HepG2 (cell line): Measurements from ENCODE around the gene MAN1C1. TPM values are rescaled to one million over a fixed set of nuclear protein-coding genes. Genes with fewer than 3 reads are reported as not detected.

Experiments
- ATAC-seq: fragments of 200-7000 bp; cut with Tn5 transposase; 3 replicates; pipeline ENCODE4 v1.9.1; 2020; ENCODE audit warnings: mild to moderate bottlenecking, moderate library complexity
- BruUV-seq: library from RNA; stranded (reverse); fragments of 400-500 nt; replicated peaks from 2 replicates; lab custom pipeline; 2021; lab: Mats Ljungman, UMichigan
- CTCF ChIA-PET: fragments of 300-600 bp; formaldehyde crosslinking; extraction: SDS; loops from one replicate; lab custom pipeline; 2021; ENCODE audit warnings: low total read pairs, inconsistent platforms, low intra/inter-chr PET ratio; lab: Yijun Ruan, JAX
- POLR2A ChIA-PET: fragments of 350-600 bp; sonication (Branson Sonifier 250); formaldehyde crosslinking; loops from one replicate; lab custom pipeline; 2020; ENCODE audit warnings: antibody characterized with exemption, inconsistent platforms; lab: Yijun Ruan, JAX
- DNase-seq: peaks from one replicate; pipeline ENCODE4 v3.0.0-alpha.2; 2015; ENCODE audit warnings: low spot score
- FAIRE-seq: peaks from 3 replicates; lab custom pipeline; 2011; peaks lifted over from hg19 to GRCh38; lab: Jason Lieb, UNC
- H2AFZ ChIP-seq: one replicate; pipeline ENCODE4 v1.6.1; 2011; ENCODE audit warnings: low read length, inconsistent platforms
- H3K27ac ChIP-seq: fragments of 300-600 bp; 3 replicates; pipeline ENCODE4 v1.8.0; 2011; ENCODE audit warnings: mixed run types, mild to moderate bottlenecking, mixed read lengths, low read length, inconsistent platforms; ENCODE audit not compliant: insufficient read depth; ENCODE audit errors: extremely low read length
- H3K27me3 ChIP-seq, 2 experiments: fragments of 200-600 bp in 1 of 2; 2 replicates in 1 of 2; 3 replicates in 1 of 2; pipeline versions ENCODE4 v1.6.0 to v1.8.0; 2011; ENCODE audit warnings: low read length in 2 of 2, mild to moderate bottlenecking in 2 of 2, moderate library complexity in 2 of 2, inconsistent platforms in 1 of 2; ENCODE audit not compliant: insufficient read depth in 2 of 2, control insufficient read depth in 1 of 2
- H3K36me3 ChIP-seq, 2 experiments: fragments of 200-600 bp in 1 of 2; replicated peaks in 1 of 2; 2 replicates in 1 of 2; 3 replicates in 1 of 2; pipeline versions ENCODE4 v1.5.1 to v1.8.0; 2011; ENCODE audit warnings: low read length in 2 of 2, inconsistent platforms in 1 of 2; ENCODE audit not compliant: insufficient read depth in 2 of 2, control insufficient read depth in 1 of 2
- H3K4me1 ChIP-seq: 2 replicates; pipeline ENCODE4 v1.5.1; 2012; ENCODE audit warnings: low read length, inconsistent platforms; ENCODE audit not compliant: insufficient read depth
- H3K4me2 ChIP-seq: 2 replicates; pipeline ENCODE4 v1.6.0; 2011; ENCODE audit warnings: low read depth, low read length, inconsistent platforms
- H3K4me3 ChIP-seq, 3 experiments: fragments of 200-600 bp in 1 of 3; sonication (generic), shearing (Covaris generic) in 1 of 3; replicated peaks in 1 of 3; 2 replicates each; pipeline ENCODE4 v1.5.1; 2011 to 2016; ENCODE audit warnings: low read length in 3 of 3, inconsistent platforms in 2 of 3, low read depth in 2 of 3, mild to moderate bottlenecking in 2 of 3, control low read depth in 1 of 3, mixed read lengths in 1 of 3; ENCODE audit not compliant: insufficient read depth in 1 of 3
- H3K79me2 ChIP-seq: one replicate; pipeline ENCODE4 v1.6.1; 2011; ENCODE audit warnings: low read length, inconsistent platforms; ENCODE audit not compliant: insufficient read depth
- H3K9ac ChIP-seq: 2 replicates; pipeline ENCODE4 v1.6.0; 2011; ENCODE audit warnings: mild to moderate bottlenecking, low read depth, low read length, inconsistent platforms; ENCODE audit not compliant: insufficient read depth
- H3K9me3 ChIP-seq: 2 replicates; pipeline ENCODE4 v1.5.1; 2012; ENCODE audit warnings: mild to moderate bottlenecking, low read length
- H4K20me1 ChIP-seq: 2 replicates; pipeline ENCODE4 v1.6.0; 2011; ENCODE audit warnings: inconsistent platforms, mild to moderate bottlenecking, low read length, moderate library complexity; ENCODE audit not compliant: insufficient read depth
- CENPX ChIP-seq: sonication (generic); formaldehyde crosslinking; IDR thresholded peaks from 2 replicates; pipeline ENCODE4 v1.9.0; 2021; ENCODE audit warnings: mild to moderate bottlenecking, missing genetic modification reagents, moderate library complexity
- CHD4 ChIP-seq: fragments of 200-600 bp; sonication (generic); IDR thresholded peaks from 2 replicates; pipeline ENCODE4 v1.7.0; 2017; ENCODE audit warnings: mild to moderate bottlenecking, low read length, borderline replicate concordance
- FOXP1 ChIP-seq, 2 experiments: fragments of 450-650 bp in 1 of 2; IDR thresholded peaks; 2 replicates each; pipeline ENCODE4 v1.6.1; 2017 to 2018; ENCODE audit warnings: antibody characterized with exemption in 1 of 2
- MNT ChIP-seq: fragments of 450-650 bp; IDR thresholded peaks from 2 replicates; pipeline ENCODE4 v1.6.1; 2016
- NFKB2 ChIP-seq: sonication (generic); formaldehyde crosslinking; IDR thresholded peaks from 2 replicates; pipeline ENCODE4 v1.4.0; 2020; ENCODE audit warnings: missing genetic modification reagents, borderline replicate concordance
- RBFOX2 ChIP-seq: fragments of 200-400 bp; formaldehyde crosslinking; IDR thresholded peaks from 2 replicates; pipeline ENCODE4 v1.6.1; 2017; ENCODE audit warnings: low read depth, mild to moderate bottlenecking, low read length
- YEATS2 ChIP-seq: sonication (generic); formaldehyde crosslinking; IDR thresholded peaks from 2 replicates; pipeline ENCODE4 v1.4.0; 2020; ENCODE audit warnings: missing genetic modification reagents, borderline replicate concordance
- ZNF75D ChIP-seq: sonication (generic); formaldehyde crosslinking; IDR thresholded peaks from 2 replicates; pipeline ENCODE4 v1.8.1; 2023; ENCODE audit warnings: missing genetic modification reagents, mild to moderate bottlenecking, borderline replicate concordance
- WGBS: methylation state at CpG from one replicate; pipeline ENCODE4 v1.1.6; 2017; ENCODE audit warnings: low lambda C conversion rate; 5-methylcytosine and 5-hydroxymethylcytosine counted together
- in situ Hi-C: cut with HindIII; loops from 2 replicates; pipeline ENCODE4 v1.10.0; 2017; ENCODE audit warnings: low pct_unique_long_range_greater_than_20kb; ENCODE audit not compliant: extremely low pct_ligation_motif_present
- intact Hi-C: fragments of 100-400 bp; cut with micrococcal nuclease; formaldehyde crosslinking; loops from one replicate; pipeline ENCODE4 v1.10.0; 2022; ENCODE audit not compliant: unreplicated experiment
- polyA plus RNA-seq, 8 experiments: library from polyadenylated mRNA; depleted of rRNA in 3 of 8; stranded (reverse) in 7 of 8; unstranded in 1 of 8; fragments of >200 nt; fragmentation: Illumina TruSeq in 4 of 8; extraction: Trizol in 4 of 8; gene quantifications; 2 replicates each; pipeline versions ENCODE4 v1.2.1 to v1.2.3, GENCODE V29; 2011 to 2016; ENCODE audit warnings: low read depth in 4 of 8, missing spikeins in 1 of 8, mixed read lengths in 1 of 8; ENCODE audit not compliant: insufficient read depth in 1 of 8
- total RNA-seq, 5 experiments: library from RNA; depleted of rRNA; stranded (reverse); fragments of >200 nt; fragmentation: Illumina TruSeq; extraction: Trizol; gene quantifications; 2 replicates each; pipeline ENCODE4 v1.2.3, GENCODE V29; 2016; ENCODE audit warnings: low read depth in 1 of 5
- TF ChIP-seq, protein P1 (sequence below): sonication (generic); formaldehyde crosslinking; IDR thresholded peaks from 2 replicates; pipeline ENCODE4 v1.5.0; 2020; ENCODE audit warnings: mild to moderate bottlenecking, missing genetic modification reagents

The MAN1C1 gene
- total and polyA plus RNA-seq, 2 of the 13 experiments (the other 11 are each of a cell fraction or from before 2014, with no cell fraction given): 0.18 to 0.49 TPM

DNA sequence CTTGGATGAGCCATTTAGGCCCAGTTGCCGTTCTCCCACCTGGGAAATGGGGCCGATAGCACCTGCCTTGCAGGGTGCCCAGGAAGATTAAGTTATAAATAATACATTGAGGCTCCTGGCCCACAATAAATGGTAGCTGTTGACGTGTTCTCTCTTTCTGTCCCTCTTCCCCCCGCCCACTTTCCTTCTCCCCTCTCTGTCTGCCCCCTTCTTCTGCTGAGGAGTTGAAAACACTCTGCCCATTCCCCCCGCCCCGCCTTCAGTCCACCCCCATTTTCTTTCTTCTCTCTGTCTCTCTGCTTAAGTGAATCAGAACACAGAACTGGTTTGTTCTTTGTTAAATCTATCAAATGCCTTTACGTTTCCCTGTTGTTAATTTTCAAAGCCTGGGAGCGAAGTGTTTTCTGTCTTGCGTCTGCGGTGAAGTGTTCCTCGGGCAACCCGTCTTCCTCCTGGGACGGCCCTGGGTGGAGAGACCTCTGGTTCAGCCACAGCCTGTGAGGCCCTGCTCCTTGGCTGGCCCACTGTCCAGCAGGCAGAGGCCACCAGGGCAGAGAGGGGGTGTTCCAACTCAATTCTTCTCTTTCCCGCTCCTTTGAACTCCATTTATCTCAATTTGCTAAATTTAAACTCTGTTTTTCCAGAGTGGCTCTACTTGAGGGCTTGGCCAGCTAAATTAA lies 154.1 kb downstream of the MAN1C1 start:
- Histone ChIP-seq H3K4me1 (peaks cover 60% of the 10 kb centered on the region), H2AFZ (peak overlapping the region; percentile 0), H3K36me3 (no peaks in the 10 kb centered on the region), H3K9ac (peak overlapping the region; percentile 38; the same call in 1 of the 2 replicates), H4K20me1 (no peaks in the 10 kb centered on the region), H3K79me2 (no peaks in the 10 kb centered on the region), H3K27ac (no peak overlapping the region), H3K9me3 (no peaks in the 10 kb centered on the region), H3K27me3 (peaks cover 7 to 27% of the 10 kb centered on the region in 2 experiments), H3K4me3 (peak overlapping the region; percentile 35 to 69 (median 52); a peak in 4 of 6 replicates), H3K4me2 (peak overlapping the region; percentile 93)
- in situ Hi-C loops (no loop called here), intact Hi-C loops (loop anchor here (10.0 kb wide), 1 partner anchor 76 kb away; no protein-coding TSS in a partner anchor)
- BruUV-seq: no TSS peak
- ATAC-seq (no peak), FAIRE-seq (no peak), DNase-seq (no peak)
- ChIA-PET CTCF (interaction anchor here (1.1 kb wide), 1 partner anchor 9 kb away, joined by 3 read pairs; no protein-coding TSS in a partner anchor), POLR2A (no interaction called here)
- 41% methylated on average over 14 of the region's 14 CpGs for WGBS
- TF ChIP-seq YEATS2 (CRISPR knock-in tag) (no peak), CENPX (CRISPR knock-in tag) (no peak), FOXP1 (IDR thresholded peaks at IDR 0.05) (no peak), FOXP1 (CRISPR knock-in tag; IDR thresholded peaks at IDR 0.05) (no peak), NFKB2 (CRISPR knock-in tag) (no peak), ZNF75D (CRISPR knock-in tag) (no peak), MNT (no peak), CHD4 (no peak), RBFOX2 (no peak)
- TF ChIP-seq, protein P1, sequence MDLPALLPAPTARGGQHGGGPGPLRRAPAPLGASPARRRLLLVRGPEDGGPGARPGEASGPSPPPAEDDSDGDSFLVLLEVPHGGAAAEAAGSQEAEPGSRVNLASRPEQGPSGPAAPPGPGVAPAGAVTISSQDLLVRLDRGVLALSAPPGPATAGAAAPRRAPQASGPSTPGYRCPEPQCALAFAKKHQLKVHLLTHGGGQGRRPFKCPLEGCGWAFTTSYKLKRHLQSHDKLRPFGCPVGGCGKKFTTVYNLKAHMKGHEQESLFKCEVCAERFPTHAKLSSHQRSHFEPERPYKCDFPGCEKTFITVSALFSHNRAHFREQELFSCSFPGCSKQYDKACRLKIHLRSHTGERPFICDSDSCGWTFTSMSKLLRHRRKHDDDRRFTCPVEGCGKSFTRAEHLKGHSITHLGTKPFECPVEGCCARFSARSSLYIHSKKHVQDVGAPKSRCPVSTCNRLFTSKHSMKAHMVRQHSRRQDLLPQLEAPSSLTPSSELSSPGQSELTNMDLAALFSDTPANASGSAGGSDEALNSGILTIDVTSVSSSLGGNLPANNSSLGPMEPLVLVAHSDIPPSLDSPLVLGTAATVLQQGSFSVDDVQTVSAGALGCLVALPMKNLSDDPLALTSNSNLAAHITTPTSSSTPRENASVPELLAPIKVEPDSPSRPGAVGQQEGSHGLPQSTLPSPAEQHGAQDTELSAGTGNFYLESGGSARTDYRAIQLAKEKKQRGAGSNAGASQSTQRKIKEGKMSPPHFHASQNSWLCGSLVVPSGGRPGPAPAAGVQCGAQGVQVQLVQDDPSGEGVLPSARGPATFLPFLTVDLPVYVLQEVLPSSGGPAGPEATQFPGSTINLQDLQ (CRISPR knock-in tag): no peak
